Stomach (tissue), 4 donors: ENCODE measurements around the gene TBXAS1.

Source experiments
- POLR2A ChIP-seq, 4 donors: fragments of 450-650 bp; IDR thresholded peaks; one replicate each; pipeline ENCODE4 v1.6.1; 2016; ENCODE audit warnings: antibody characterized with exemption in 4 of 4, control low read depth in 2 of 4, mild to moderate bottlenecking in 1 of 4, moderate library complexity in 1 of 4
- TF ChIP-seq, protein P1 (sequence below), 7 experiments: fragments of 450-650 bp in 4 of 7; fragments of 200-600 bp in 3 of 7; sonication (generic) in 3 of 7; IDR thresholded peaks; one replicate each; pipeline ENCODE4 v1.5.1; 2016 to 2019; ENCODE audit warnings: antibody characterized with exemption in 7 of 7, control low read depth in 2 of 7, mild to moderate bottlenecking in 1 of 7

DNA sequence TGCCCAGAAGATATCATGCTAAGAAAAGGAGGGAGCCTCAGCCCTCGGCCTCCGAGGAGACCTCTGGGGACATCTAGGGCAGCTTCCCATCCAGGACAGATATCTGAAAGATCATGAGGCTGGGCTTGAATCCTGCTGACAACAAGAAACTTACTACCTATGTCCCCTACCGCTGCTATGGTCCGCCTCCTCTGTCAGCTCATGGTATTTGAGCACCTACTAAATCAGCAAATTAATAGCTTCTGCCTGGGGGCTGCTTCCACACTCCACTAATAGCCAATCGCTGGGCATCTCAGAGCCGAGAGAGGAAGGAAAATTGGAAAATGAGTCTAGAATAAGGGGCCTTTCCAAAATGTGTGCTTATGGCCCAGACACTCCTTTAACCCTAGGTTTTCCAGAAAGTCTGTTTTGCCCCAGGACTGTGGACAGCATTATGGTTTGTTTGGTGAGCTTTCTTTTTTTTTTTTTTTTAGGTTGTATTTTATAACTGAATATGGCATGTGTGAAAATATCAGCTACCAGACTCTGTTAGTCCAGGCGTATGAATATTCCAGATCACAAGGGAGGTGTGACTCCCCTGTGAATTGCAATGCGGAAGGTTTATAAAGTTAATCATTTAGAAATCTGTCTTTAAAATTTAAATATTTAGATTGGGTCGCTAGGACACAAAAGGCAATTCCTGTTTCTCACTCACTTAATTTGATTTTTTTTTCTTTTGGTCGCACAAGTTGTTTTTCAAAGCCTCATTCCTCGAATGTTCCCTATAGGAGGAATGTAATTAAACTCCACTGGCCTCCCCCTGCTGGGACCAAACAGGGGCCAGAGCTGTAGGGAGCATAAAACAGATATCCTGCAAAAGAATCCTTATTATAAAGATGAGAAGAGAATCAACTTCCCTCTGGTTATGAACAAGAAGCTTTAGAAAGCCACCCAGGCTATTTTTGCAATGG lies 144.3 kb downstream of the TBXAS1 start:
- TF ChIP-seq, protein P1, sequence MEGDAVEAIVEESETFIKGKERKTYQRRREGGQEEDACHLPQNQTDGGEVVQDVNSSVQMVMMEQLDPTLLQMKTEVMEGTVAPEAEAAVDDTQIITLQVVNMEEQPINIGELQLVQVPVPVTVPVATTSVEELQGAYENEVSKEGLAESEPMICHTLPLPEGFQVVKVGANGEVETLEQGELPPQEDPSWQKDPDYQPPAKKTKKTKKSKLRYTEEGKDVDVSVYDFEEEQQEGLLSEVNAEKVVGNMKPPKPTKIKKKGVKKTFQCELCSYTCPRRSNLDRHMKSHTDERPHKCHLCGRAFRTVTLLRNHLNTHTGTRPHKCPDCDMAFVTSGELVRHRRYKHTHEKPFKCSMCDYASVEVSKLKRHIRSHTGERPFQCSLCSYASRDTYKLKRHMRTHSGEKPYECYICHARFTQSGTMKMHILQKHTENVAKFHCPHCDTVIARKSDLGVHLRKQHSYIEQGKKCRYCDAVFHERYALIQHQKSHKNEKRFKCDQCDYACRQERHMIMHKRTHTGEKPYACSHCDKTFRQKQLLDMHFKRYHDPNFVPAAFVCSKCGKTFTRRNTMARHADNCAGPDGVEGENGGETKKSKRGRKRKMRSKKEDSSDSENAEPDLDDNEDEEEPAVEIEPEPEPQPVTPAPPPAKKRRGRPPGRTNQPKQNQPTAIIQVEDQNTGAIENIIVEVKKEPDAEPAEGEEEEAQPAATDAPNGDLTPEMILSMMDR (IDR thresholded peaks at IDR 0.05): no peak
- TF ChIP-seq POLR2A (IDR thresholded peaks at IDR 0.05): no peak
